ENCODE measurements around the gene MYO1E. TPM values are rescaled to one million over a fixed set of nuclear protein-coding genes. Genes with fewer than 3 reads are reported as not detected.
A peak's percentile ranks its signal among the peaks of the same experiment; 100 is the strongest.

MYO1E gene
- total RNA-seq, 1 donor: 336 TPM

GRCh38 chr15:59313641-59314332, 58.9 kb downstream of the MYO1E start:
- TF ChIP-seq CTCF (IDR thresholded peaks at IDR 0.05; ENCODE audit: extremely low read depth, low read depth, low read length): no peak

GRCh38 chr15:59312205-59312604, 60.5 kb downstream of the MYO1E start:
- peaks cover 78% of the 10 kb centered on the region for H3K79me2 ChIP-seq (ENCODE audit: insufficient read depth, low read length)
- H3K27ac ChIP-seq (ENCODE audit: low read depth, low read length): no peak overlapping the region
- no peaks in the 10 kb centered on the region for H3K36me3 ChIP-seq (ENCODE audit: insufficient read depth, low read length)
- H3K27me3 ChIP-seq (ENCODE audit: insufficient read depth, low read length): no peaks in the 10 kb centered on the region
- H4K20me1 ChIP-seq (ENCODE audit: insufficient read depth, low read length): peaks cover 22% of the 10 kb centered on the region
- H3K4me3 ChIP-seq (ENCODE audit: insufficient read depth, low read length): no peak overlapping the region
- no peak for TF ChIP-seq CTCF (IDR thresholded peaks at IDR 0.05; ENCODE audit: extremely low read depth, low read depth, low read length)
- peaks cover 45% of the 10 kb centered on the region for H3K4me1 ChIP-seq (ENCODE audit: insufficient read depth, low read length)
- no peak overlapping the region for H2AFZ ChIP-seq (ENCODE audit: low read length)
- no peak for DNase-seq (ENCODE audit: insufficient read length, low spot score, missing footprints)
- H3K4me2 ChIP-seq (ENCODE audit: insufficient read depth, low read length): no peak overlapping the region
- no peaks in the 10 kb centered on the region for H3K9me3 ChIP-seq (ENCODE audit: low read depth, low read length)

More at GRCh38 chr15:59313641-59314332, 58.9 kb downstream of the MYO1E start:
- Histone ChIP-seq H3K4me2 (ENCODE audit: insufficient read depth, low read length) (no peak overlapping the region), H4K20me1 (ENCODE audit: insufficient read depth, low read length) (peaks cover 22% of the 10 kb centered on the region), H3K36me3 (ENCODE audit: insufficient read depth, low read length) (no peaks in the 10 kb centered on the region), H3K4me1 (ENCODE audit: insufficient read depth, low read length) (peaks cover 48% of the 10 kb centered on the region), H2AFZ (ENCODE audit: low read length) (no peak overlapping the region), H3K4me3 (ENCODE audit: insufficient read depth, low read length) (no peak overlapping the region), H3K27ac (ENCODE audit: low read depth, low read length) (peak overlapping the region; percentile 49), H3K9me3 (ENCODE audit: low read depth, low read length) (no peaks in the 10 kb centered on the region), H3K27me3 (ENCODE audit: insufficient read depth, low read length) (no peaks in the 10 kb centered on the region), H3K79me2 (ENCODE audit: insufficient read depth, low read length) (peaks cover 89% of the 10 kb centered on the region)
- no peak for DNase-seq (ENCODE audit: insufficient read length, low spot score, missing footprints)

GRCh38 chr15:59311195-59311594, 61.5 kb downstream of the MYO1E start:
- Histone ChIP-seq H3K79me2 (ENCODE audit: insufficient read depth, low read length) (peaks cover 75% of the 10 kb centered on the region), H3K27me3 (ENCODE audit: insufficient read depth, low read length) (no peaks in the 10 kb centered on the region), H3K4me3 (ENCODE audit: insufficient read depth, low read length) (no peak overlapping the region), H3K36me3 (ENCODE audit: insufficient read depth, low read length) (no peaks in the 10 kb centered on the region), H4K20me1 (ENCODE audit: insufficient read depth, low read length) (peaks cover 13% of the 10 kb centered on the region), H3K9me3 (ENCODE audit: low read depth, low read length) (no peaks in the 10 kb centered on the region), H2AFZ (ENCODE audit: low read length) (no peak overlapping the region), H3K4me2 (ENCODE audit: insufficient read depth, low read length) (no peak overlapping the region), H3K27ac (ENCODE audit: low read depth, low read length) (no peak overlapping the region), H3K4me1 (ENCODE audit: insufficient read depth, low read length) (peaks cover 43% of the 10 kb centered on the region)
- no peak for TF ChIP-seq CTCF (IDR thresholded peaks at IDR 0.05; ENCODE audit: extremely low read depth, low read depth, low read length)
- DNase-seq (ENCODE audit: insufficient read length, low spot score, missing footprints): no peak

GRCh38 chr15:59309405-59309804, 63.3 kb downstream of the MYO1E start:
- Histone ChIP-seq H3K9me3 (ENCODE audit: low read depth, low read length) (no peaks in the 10 kb centered on the region), H3K27ac (ENCODE audit: low read depth, low read length) (no peak overlapping the region), H3K36me3 (ENCODE audit: insufficient read depth, low read length) (no peaks in the 10 kb centered on the region), H3K4me1 (ENCODE audit: insufficient read depth, low read length) (peaks cover 42% of the 10 kb centered on the region), H3K79me2 (ENCODE audit: insufficient read depth, low read length) (peaks cover 72% of the 10 kb centered on the region), H3K27me3 (ENCODE audit: insufficient read depth, low read length) (no peaks in the 10 kb centered on the region), H2AFZ (ENCODE audit: low read length) (no peak overlapping the region), H3K4me2 (ENCODE audit: insufficient read depth, low read length) (no peak overlapping the region), H4K20me1 (ENCODE audit: insufficient read depth, low read length) (peaks cover 11% of the 10 kb centered on the region), H3K4me3 (ENCODE audit: insufficient read depth, low read length) (no peak overlapping the region)
- no peak for DNase-seq (ENCODE audit: insufficient read length, low spot score, missing footprints)
- TF ChIP-seq CTCF (IDR thresholded peaks at IDR 0.05; ENCODE audit: extremely low read depth, low read depth, low read length): no peak

Data from osteoblast (primary cell).